GM23248 (cell line): ENCODE data around the gene BRI3BP. TPM values are rescaled to one million over a fixed set of nuclear protein-coding genes. Genes with fewer than 3 reads are reported as not detected.

Experiments used
- DNase-seq: peaks from one replicate; pipeline ENCODE4 v3.0.0-alpha.2; 2015
- H2AFZ ChIP-seq: fragments of 200-600 bp; sonication (generic); 2 replicates; pipeline ENCODE4 v1.6.1; 2016; ENCODE audit warnings: antibody characterized with exemption
- H3F3A ChIP-seq: fragments of 200-600 bp; sonication (generic); 2 replicates; pipeline ENCODE4 v1.6.1; 2016; ENCODE audit warnings: mild to moderate bottlenecking, antibody characterized with exemption, mixed run types; ENCODE audit not compliant: insufficient read depth
- H3K27ac ChIP-seq: fragments of 200-600 bp; sonication (generic); 2 replicates; pipeline ENCODE4 v1.5.1; 2016; ENCODE audit warnings: mild to moderate bottlenecking
- H3K27me3 ChIP-seq: fragments of 200-600 bp; sonication (generic); replicated peaks from 2 replicates; pipeline ENCODE4 v1.6.1; 2016; ENCODE audit warnings: mild to moderate bottlenecking; ENCODE audit not compliant: insufficient read depth
- H3K36me3 ChIP-seq: fragments of 200-600 bp; sonication (generic); 2 replicates; pipeline ENCODE4 v1.6.1; 2016; ENCODE audit warnings: low read depth, mild to moderate bottlenecking
- H3K4me1 ChIP-seq: fragments of 200-600 bp; sonication (generic); 2 replicates; pipeline ENCODE4 v1.6.1; 2016; ENCODE audit warnings: mild to moderate bottlenecking; ENCODE audit not compliant: insufficient read depth
- H3K4me2 ChIP-seq: fragments of 200-600 bp; sonication (generic); one replicate; pipeline ENCODE4 v1.6.1; 2016; ENCODE audit warnings: mild to moderate bottlenecking; ENCODE audit not compliant: unreplicated experiment
- H3K4me3 ChIP-seq: fragments of 200-600 bp; sonication (generic); 2 replicates; pipeline ENCODE4 v1.5.1; 2016; ENCODE audit warnings: mild to moderate bottlenecking
- H3K79me2 ChIP-seq: fragments of 200-600 bp; sonication (generic); 2 replicates; pipeline ENCODE4 v1.6.1; 2016; ENCODE audit warnings: mild to moderate bottlenecking; ENCODE audit not compliant: insufficient read depth
- H3K9ac ChIP-seq: fragments of 200-600 bp; sonication (generic); 2 replicates; pipeline ENCODE4 v1.6.1; 2016; ENCODE audit warnings: mild to moderate bottlenecking
- H3K9me2 ChIP-seq: fragments of 200-600 bp; sonication (generic); 2 replicates; pipeline ENCODE4 v1.6.1; 2016; ENCODE audit warnings: mixed run types, mild to moderate bottlenecking, moderate library complexity; ENCODE audit not compliant: insufficient read depth
- H3K9me3 ChIP-seq: fragments of 200-600 bp; sonication (generic); one replicate; pipeline ENCODE4 v1.6.1; 2017; ENCODE audit warnings: low read depth
- H4K20me1 ChIP-seq: fragments of 200-600 bp; sonication (generic); 2 replicates; pipeline ENCODE4 v1.6.0; 2016; ENCODE audit not compliant: insufficient read depth
- EZH2 ChIP-seq: fragments of 200-600 bp; sonication (generic); IDR thresholded peaks from 2 replicates; pipeline ENCODE4 v1.6.1; 2018; ENCODE audit warnings: antibody characterized with exemption, mild to moderate bottlenecking; ENCODE audit not compliant: insufficient read depth, poor library complexity, severe bottlenecking
- EZH2phosphoT487 ChIP-seq: fragments of 200-600 bp; sonication (generic); IDR thresholded peaks from 2 replicates; pipeline ENCODE4 v1.6.1; 2018; ENCODE audit warnings: antibody characterized with exemption, moderate library complexity, mild to moderate bottlenecking, low read depth; ENCODE audit not compliant: insufficient read depth
- WGBS, 2 experiments: methylation state at CpG; one replicate each; pipeline ENCODE4 v1.1.6; 2015 to 2017; ENCODE audit warnings: low lambda C conversion rate in 2 of 2, low coverage in 1 of 2; ENCODE audit errors: missing lambda C conversion rate in 2 of 2; 5-methylcytosine and 5-hydroxymethylcytosine counted together
- in situ Hi-C: fragments of 300-500 bp; cut with MboI; formaldehyde crosslinking; loops from 2 replicates; pipeline ENCODE4 v1.15.0; 2020
- polyA plus RNA-seq: library from polyadenylated mRNA; unstranded; fragments of >200 nt; fragmentation: Nextera tagmentation; extraction: Ambion mirVana; gene quantifications from 2 replicates; pipeline ENCODE4 v1.2.1, GENCODE V29; 2016
- total RNA-seq: library from RNA; depleted of rRNA; stranded (reverse); fragments of >200 nt; shearing (Covaris generic); gene quantifications from 2 replicates; pipeline ENCODE4 v1.2.3, GENCODE V29; 2014

BRI3BP gene
- total and polyA plus RNA-seq, 2 experiments from 2014 or later = 3.5 to 4.2 TPM

DNA sequence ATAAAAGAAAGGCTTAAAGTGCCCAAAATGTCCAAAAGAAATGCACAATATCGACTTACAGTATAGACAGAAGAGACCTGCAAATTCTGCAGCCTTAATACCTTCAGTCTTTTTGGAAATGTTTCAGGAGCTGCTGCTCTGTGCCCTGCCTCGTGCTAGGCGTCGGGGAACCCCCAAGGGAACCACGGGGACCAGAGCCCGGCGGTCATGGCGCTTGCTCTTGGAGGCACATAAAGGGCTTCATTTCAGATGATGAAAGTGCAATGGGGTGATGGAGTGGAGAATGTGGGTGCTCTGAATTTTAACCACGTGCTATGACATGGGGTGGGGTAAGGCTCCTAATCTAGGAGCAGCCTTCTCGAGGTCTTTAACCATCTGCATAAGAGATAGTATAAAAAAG lies 57.0 kb downstream of the BRI3BP start:
- DNase-seq = no peak
- H3K27ac ChIP-seq = no peak overlapping the region
- no peaks in the 10 kb centered on the region for H4K20me1 ChIP-seq
- H3K79me2 ChIP-seq = no peaks in the 10 kb centered on the region
- no peaks in the 10 kb centered on the region for H3K9me3 ChIP-seq
- no peaks in the 10 kb centered on the region for H3F3A ChIP-seq
- TF ChIP-seq EZH2 = no peak
- no peak for TF ChIP-seq EZH2phosphoT487
- H3K4me2 ChIP-seq = peak overlapping the region; percentile 52
- no peaks in the 10 kb centered on the region for H3K27me3 ChIP-seq
- 89 to 91% methylated on average over 10 of the region's 10 CpGs for WGBS, 2 experiments
- in situ Hi-C loops = no loop called here
- no peaks in the 10 kb centered on the region for H3K36me3 ChIP-seq
- H2AFZ ChIP-seq = 0 out of 2 replicates have a peak overlapping the region, but pooled peaks have one; percentile 15
- H3K9ac ChIP-seq = no peak overlapping the region
- no peaks in the 10 kb centered on the region for H3K4me1 ChIP-seq
- H3K4me3 ChIP-seq = no peak overlapping the region
- H3K9me2 ChIP-seq = no peaks in the 10 kb centered on the region

DNA sequence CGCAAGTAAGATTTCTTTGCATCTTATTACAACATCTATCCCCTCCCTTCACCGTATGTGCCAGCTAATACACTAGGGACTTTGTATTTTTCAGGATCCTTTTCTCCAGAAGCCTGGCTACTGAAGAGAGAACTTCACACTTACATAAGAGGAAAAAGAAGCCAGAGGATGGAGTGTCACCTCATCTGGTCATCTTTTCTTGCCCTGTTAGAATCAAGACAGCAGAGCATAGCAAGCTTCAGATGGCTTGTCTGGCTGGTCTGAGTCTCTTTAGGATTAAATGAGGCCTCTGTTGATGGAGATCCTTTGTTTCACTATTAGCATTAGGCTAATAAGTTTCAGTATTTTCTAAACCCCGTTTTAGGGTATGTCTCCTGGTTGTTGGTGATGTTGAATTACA lies 57.4 kb downstream of the BRI3BP start:
- TF ChIP-seq EZH2 (no peak), EZH2phosphoT487 (no peak)
- no peaks in the 10 kb centered on the region for H3F3A ChIP-seq
- H4K20me1 ChIP-seq = no peaks in the 10 kb centered on the region
- WGBS, 2 experiments = 35 to 40% methylated on average over 3 of the region's 3 CpGs
- in situ Hi-C loops = no loop called here
- H2AFZ ChIP-seq = 0 out of 2 replicates have a peak overlapping the region, but pooled peaks have one; percentile 15
- no peaks in the 10 kb centered on the region for H3K36me3 ChIP-seq
- no peaks in the 10 kb centered on the region for H3K27me3 ChIP-seq
- H3K79me2 ChIP-seq = no peaks in the 10 kb centered on the region
- H3K9me2 ChIP-seq = no peaks in the 10 kb centered on the region
- no peaks in the 10 kb centered on the region for H3K4me1 ChIP-seq
- no peak overlapping the region for H3K27ac ChIP-seq
- H3K4me2 ChIP-seq = no peak overlapping the region
- no peaks in the 10 kb centered on the region for H3K9me3 ChIP-seq
- H3K9ac ChIP-seq = no peak overlapping the region
- no peak overlapping the region for H3K4me3 ChIP-seq
- no peak for DNase-seq

DNA sequence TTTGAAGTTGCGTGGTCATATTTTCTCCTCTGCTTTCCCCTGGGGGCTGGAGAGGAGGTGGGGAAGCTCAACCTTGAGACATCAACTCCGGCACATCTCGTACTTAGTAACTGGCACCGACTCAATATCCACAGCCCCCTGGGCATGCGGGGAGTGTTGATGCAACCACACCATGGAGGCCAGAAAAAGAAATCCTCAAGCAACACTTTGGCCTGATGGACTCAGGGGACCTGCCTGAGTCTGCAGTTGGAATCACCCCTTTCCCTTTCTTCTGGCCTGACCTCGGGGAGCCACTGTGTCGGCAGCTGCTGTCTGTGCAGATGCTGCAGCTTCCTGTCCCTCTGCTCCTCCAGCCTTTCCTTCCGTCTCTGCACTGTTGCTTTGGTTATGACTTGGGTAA lies 60.4 kb downstream of the BRI3BP start:
- H3K9me3 ChIP-seq = no peaks in the 10 kb centered on the region
- no peak overlapping the region for H3K9ac ChIP-seq
- H3K9me2 ChIP-seq = no peaks in the 10 kb centered on the region
- H3K27me3 ChIP-seq = no peaks in the 10 kb centered on the region
- H3K36me3 ChIP-seq = no peaks in the 10 kb centered on the region
- no peaks in the 10 kb centered on the region for H4K20me1 ChIP-seq
- TF ChIP-seq EZH2 (no peak), EZH2phosphoT487 (no peak)
- H3K4me1 ChIP-seq = no peaks in the 10 kb centered on the region
- WGBS, 2 experiments = 51 to 54% methylated on average over 8 of the region's 8 CpGs
- no peak overlapping the region for H3K4me3 ChIP-seq
- DNase-seq = no peak
- no peak overlapping the region for H3K27ac ChIP-seq
- H3F3A ChIP-seq = no peaks in the 10 kb centered on the region
- no peak overlapping the region for H2AFZ ChIP-seq
- H3K79me2 ChIP-seq = no peaks in the 10 kb centered on the region
- in situ Hi-C loops = no loop called here
- no peak overlapping the region for H3K4me2 ChIP-seq

DNA sequence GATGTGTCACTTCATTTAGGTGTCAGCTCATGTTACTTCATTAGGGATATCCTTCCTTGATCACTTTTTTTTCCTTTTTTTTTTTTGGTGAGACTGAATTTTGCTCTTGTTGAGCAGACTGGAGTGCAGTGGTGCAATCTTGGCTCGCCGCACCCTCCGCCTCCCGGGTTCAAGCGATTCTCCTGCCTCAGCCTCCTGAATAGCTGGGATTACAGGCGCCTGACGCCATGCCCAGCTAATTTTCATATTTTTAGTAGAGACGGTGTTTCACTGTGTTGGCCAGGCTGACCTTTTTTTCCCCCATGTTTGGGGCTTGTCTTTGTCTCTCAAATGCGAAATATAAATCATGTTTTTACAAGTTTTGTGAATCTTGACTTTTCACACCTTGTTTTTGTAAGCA lies 62.1 kb downstream of the BRI3BP start:
- no peaks in the 10 kb centered on the region for H3K9me3 ChIP-seq
- H3K27ac ChIP-seq = no peak overlapping the region
- H3K9ac ChIP-seq = no peak overlapping the region
- no peaks in the 10 kb centered on the region for H3K4me1 ChIP-seq
- H3K9me2 ChIP-seq = no peaks in the 10 kb centered on the region
- no peaks in the 10 kb centered on the region for H3K36me3 ChIP-seq
- no peak for TF ChIP-seq EZH2phosphoT487
- TF ChIP-seq EZH2 = no peak
- no peaks in the 10 kb centered on the region for H3K79me2 ChIP-seq
- no peaks in the 10 kb centered on the region for H3F3A ChIP-seq
- no peak for DNase-seq
- 73 to 81% methylated on average over 9 of the region's 9 CpGs for WGBS, 2 experiments
- H3K27me3 ChIP-seq = no peaks in the 10 kb centered on the region
- no peak overlapping the region for H2AFZ ChIP-seq
- H3K4me3 ChIP-seq = no peak overlapping the region
- no peaks in the 10 kb centered on the region for H4K20me1 ChIP-seq
- in situ Hi-C loops = no loop called here
- no peak overlapping the region for H3K4me2 ChIP-seq

DNA sequence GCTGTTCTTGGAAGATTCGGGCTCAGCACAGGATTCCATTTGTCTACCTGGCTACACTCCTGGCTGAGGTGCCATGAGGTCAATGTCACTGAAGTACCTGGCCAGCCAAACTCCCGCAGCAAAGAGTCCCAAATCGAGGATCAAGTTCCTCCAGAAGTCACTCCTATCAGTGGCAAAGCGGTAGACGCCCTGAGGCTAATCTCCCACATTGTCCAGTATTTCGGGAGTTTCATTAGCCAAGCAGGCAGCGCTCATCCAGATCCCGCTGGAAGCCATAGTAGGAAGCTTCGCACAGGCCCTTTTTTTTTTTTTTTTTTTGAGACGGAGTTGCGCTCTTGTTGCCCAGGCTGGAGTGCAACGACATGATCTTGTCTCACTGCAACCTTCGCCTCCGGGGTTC lies 62.9 kb downstream of the BRI3BP start:
- Histone ChIP-seq H3K27ac (no peak overlapping the region), H3K9ac (no peak overlapping the region), H3F3A (no peaks in the 10 kb centered on the region), H3K9me2 (no peaks in the 10 kb centered on the region), H3K9me3 (no peaks in the 10 kb centered on the region), H2AFZ (no peak overlapping the region), H3K79me2 (no peaks in the 10 kb centered on the region), H3K36me3 (no peaks in the 10 kb centered on the region), H3K4me3 (no peak overlapping the region), H3K27me3 (no peaks in the 10 kb centered on the region), H3K4me1 (no peaks in the 10 kb centered on the region), H4K20me1 (no peaks in the 10 kb centered on the region), H3K4me2 (no peak overlapping the region)
- DNase-seq = no peak
- in situ Hi-C loops = no loop called here
- no peak for TF ChIP-seq EZH2
- TF ChIP-seq EZH2phosphoT487 = no peak
- 82 to 85% methylated on average over 14 of the region's 14 CpGs for WGBS, 2 experiments
